ENCODE measurements around the gene OR2G6.
"Not testable (repeated sequence)": the region's sequence is repeated elsewhere in the genome, so short reads cannot be mapped to it uniquely, and the experiment has no call there.

The OR2G6 gene

DNA sequence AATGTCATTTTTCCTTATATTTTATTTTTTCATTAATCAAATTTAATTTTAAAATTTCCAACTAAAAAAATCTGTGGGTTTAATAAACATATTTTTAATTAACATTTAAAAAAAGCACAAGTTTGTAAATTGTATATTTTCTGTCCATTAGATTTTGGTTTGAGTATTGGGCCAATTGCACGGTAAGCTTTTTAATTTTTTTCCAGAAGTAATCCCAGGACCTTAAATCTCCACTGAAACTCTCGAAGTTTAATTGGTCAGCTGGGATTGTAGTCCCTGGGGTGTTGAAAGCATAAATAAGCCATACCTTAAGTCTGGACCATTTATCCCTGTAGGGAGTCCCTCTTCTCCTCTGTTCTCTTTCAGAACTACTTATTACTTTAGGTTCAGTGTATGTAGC lies at the start of gene OR2G6:
OR2G6 (plus strand) TSS at position 301 of the 400 bp plus-strand sequence. CDS start 13,574 bp downstream, outside the sequence.
- not testable (repeated sequence) for DNase-seq (ENCODE audit: low read depth)

DNA sequence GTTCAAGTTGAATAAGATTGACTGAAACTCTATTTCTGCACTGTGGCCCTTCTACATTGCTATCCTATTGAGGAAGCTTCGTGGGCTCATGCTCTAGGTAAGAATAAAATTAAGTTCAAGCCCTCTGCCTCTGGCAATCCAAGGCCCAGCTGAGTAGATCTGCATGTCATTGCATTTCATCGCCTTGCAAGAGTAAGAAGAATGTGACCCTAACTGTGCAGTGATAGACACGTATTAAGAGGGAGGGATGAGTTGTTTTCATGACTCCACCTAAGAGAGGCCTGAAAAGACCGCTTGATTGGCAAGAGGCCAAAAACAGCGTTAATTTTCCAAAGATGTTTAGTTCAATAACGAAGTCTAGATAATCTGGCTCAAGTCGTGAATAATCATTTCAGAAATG lies 48.8 kb upstream of the OR2G6 start:
- DNase-seq (ENCODE audit: low read depth) = not testable (repeated sequence)

DNA sequence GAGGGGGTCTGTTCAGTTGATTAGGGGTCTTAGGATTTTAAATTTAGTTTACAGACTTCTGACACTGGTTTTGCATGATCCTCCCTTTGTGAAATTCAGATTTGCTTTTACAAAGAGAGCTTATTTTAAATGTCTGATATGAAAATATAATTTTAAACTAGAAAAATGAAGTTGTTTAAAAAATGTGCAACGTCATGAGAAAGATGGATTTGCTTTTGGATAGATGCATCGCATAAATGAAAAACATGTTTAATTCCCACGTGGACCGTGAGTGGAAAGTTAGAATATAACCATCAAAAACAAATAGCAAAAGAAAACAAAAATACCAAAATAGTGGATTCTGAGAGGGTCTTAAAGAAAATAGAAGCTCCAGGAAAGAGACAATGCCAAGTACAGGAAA lies 36.7 kb upstream of the OR2G6 start:
- DNase-seq (ENCODE audit: low read depth) = no peak

DNA sequence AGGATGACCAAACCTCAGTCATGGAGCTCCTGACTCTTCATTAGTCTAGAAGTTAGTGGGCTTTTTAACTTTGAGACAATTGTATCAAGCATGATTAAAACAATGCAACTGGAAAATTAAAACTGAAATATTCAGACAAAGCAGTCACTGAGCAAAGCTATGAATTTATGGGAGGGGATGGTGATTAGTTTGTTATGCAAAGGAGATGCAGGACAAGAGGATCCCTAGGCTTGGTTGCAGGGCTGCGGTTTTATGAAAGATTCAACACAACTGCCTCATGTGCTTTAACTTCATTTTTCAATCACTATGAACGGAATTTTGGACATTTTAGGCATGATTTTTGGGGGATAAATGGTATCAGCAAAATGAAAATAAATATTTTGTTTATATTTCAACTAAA lies 35.8 kb upstream of the OR2G6 start:
- not testable (repeated sequence) for DNase-seq (ENCODE audit: low read depth)

DNA sequence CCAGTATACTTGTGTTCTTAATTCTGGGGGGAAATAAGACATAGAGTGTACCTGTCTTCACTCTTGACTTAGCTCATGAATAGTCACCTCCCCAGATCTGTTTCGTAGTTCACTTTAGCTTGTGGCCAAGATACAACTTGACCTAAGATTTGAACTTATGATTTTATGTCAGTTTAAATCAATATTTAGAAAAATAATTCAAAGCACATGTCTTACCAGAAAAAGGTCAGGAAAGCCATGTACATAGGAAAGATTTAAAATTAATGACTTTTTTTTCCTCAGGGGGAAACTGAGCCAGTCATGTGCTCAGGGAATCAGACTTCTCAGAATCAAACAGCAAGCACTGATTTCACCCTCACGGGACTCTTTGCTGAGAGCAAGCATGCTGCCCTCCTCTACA lies 34.8 kb upstream of the OR2G6 start, which contains the start of gene OR2T3:
OR2T3 (plus strand) TSS at position 301 of the 400 bp plus-strand sequence; CDS start at position 301, 0 bp downstream.
- DNase-seq (ENCODE audit: low read depth) = not testable (repeated sequence)

DNA sequence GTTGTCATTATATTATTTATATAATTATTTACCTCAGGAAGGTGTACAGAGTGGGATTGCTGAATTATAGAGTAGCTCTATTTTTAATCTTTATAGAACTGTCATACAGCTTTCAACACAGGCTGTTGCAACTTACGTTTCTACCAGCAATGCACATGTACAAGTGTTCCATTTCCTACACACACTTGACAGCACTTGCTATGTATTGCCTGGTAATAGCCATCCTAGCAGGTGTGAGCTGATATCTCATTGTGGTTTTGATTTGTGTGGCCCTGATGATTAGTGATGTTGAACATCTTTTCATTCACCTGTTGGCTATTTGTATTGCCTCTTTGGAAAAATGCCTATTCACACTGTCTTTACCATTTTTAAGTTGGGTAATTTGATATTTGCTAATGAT lies 32.2 kb upstream of the OR2G6 start:
- not testable (repeated sequence) for DNase-seq (ENCODE audit: low read depth)

DNA sequence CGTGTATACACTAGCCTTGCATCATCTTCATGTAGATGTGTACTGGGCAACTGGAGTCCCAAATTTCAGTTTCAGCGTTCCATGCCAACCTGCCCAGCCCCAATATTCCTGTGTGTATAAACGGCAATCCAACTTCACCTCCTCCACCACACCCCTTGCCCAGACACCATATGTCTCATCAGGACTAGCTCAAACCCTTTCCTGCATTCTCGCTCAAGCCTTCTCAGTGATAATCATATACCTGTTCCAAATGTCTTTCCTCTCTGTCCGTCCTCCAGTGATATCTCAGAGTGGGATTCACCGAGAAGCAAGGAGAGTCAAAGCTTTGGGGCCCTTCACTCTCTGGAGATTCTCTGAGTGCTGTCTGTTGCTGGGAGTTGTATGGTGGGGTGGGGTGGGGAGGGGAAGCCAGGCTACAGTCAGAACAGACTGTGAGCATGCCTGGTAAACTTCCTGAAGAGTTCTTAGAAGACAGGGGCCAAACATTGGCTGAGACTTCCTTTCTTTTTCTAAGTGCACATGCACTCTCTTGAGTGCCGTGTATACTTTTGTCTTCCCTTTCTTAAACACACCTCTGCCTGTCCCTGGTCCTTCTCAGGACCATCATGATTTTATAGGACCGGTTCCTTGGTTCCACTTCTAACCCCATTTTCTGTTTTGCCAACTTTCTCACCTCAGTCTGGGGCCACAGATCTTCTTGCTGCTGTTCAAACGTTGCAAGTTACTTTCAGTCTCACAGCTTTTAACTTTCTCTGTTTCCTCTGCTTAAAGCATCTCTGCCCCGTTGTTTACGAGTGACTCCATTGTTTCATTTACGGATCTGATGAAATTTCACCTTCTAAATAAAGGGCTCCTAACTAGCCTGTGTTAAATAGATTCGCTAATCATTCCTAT lies 25.9 kb upstream of the OR2G6 start:
- not testable (repeated sequence) for DNase-seq (ENCODE audit: low read depth)

DNA sequence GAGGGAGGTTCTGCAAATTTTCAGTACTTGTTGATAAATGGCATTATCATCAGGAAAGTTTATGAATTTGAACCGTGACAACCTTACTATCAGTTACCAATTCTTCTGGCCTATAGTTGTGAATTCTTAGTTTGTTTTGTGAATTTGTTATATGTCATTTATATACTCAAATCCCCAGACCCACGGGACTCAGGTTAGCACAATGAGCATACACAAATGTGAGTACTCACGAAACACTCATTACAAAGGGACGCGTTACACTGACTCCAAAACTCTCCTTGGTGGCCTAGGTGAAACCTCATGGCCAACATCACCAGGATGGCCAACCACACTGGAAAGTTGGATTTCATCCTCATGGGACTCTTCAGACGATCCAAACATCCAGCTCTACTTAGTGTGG lies 19.6 kb upstream of the OR2G6 start, which contains the start of gene OR2T5:
OR2T5 (plus strand) TSS at position 301 of the 400 bp plus-strand sequence; CDS start at position 301, 0 bp downstream.
- not testable (repeated sequence) for DNase-seq (ENCODE audit: low read depth)

DNA sequence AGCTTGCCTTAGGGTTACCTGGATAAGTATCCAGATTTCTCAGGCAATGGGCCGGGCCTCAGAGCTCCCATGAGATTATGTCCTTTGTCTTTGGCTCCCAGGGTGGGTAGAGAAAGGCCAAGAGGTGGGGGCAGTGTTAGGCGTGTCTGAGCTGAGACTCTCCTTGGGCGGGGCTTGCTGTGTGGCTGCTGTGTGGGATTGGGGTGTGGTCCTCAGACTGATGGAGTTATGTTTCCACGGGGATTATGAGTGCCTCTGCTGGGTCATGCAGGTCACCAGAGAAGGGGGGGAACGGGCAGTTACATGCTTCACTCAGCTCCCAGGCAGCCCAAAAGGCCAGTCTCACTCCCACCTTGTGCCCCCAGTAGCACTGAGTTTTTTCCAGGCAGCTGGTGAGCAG lies 11.2 kb upstream of the OR2G6 start:
- not testable (repeated sequence) for DNase-seq (ENCODE audit: low read depth)

DNA sequence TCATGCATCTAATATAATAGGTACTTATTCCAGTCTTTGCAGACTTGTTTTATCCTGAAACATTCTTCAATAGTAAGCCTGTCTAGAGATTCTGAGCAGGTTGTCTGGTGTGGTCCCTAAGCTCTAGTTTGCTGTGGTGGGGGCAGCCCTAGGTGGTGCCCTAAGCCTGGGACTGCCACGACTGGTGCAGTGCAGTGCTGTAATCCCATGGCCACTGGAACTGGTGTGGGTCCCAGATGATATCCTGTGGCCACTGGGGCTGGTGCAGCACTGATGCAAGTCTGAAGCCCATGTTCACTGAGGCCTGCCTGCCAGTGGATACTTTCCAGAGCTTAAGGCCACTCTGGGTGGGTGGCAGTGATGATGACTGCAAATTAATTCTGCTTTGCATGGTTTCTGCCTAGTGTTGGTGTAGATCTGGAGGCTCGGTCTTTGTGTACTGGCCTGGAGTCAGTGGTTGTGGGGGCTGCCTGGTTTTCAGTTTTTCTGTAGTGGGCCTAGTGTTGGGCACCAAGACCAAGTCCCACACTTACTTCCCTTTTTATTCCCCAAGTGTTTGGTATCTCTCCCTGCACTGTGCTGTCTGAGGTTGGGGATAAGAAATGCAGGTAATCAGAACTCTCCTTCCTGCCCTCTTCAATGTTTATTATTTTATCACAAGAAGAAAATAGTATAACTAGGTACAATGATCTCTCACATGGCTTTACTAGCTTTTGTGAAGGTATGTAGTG lies 7.4 kb upstream of the OR2G6 start:
- DNase-seq (ENCODE audit: low read depth) = not testable (repeated sequence)

DNA sequence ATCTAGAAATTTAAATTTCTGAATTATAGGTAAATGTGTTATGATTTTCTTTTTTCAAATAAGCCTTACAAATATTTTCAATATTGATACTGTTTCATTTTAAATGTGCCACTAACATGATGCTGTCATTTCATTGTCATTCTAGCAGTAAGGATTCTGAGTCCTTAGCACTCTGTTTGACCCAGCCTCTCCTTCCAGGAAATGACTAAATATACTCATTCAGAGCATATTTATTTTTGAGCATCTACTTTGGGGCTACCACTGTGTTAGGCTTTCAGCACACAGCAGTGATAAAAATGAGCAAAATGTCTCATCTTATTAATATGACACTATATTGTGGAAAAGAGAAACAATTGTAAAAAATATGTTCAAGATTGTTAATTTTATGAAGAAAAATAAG lies 2.3 kb downstream of the OR2G6 start:
- not testable (repeated sequence) for DNase-seq (ENCODE audit: low read depth)

DNA sequence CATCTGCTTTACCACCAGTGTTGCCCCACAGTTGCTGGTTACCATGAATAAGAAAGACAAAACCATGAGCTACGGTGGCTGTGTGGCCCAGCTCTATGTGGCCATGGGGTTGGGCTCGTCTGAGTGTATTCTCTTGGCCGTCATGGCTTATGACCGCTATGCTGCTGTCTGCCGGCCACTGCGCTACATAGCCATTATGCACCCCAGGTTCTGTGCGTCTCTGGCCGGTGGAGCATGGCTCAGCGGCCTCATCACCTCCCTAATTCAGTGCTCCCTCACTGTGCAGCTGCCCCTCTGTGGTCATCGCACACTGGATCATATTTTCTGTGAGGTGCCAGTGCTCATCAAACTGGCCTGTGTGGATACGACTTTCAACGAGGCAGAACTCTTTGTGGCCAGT lies 14.0 kb downstream of the OR2G6 start:
- no peak for DNase-seq (ENCODE audit: low read depth)

DNA sequence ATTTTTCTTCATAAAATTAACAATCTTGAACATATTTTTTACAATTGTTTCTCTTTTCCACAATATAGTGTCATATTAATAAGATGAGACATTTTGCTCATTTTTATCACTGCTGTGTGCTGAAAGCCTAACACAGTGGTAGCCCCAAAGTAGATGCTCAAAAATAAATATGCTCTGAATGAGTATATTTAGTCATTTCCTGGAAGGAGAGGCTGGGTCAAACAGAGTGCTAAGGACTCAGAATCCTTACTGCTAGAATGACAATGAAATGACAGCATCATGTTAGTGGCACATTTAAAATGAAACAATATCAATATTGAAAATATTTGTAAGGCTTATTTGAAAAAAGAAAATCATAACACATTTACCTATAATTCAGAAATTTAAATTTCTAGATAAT lies 29.6 kb downstream of the OR2G6 start:
- DNase-seq (ENCODE audit: low read depth) = not testable (repeated sequence)

DNA sequence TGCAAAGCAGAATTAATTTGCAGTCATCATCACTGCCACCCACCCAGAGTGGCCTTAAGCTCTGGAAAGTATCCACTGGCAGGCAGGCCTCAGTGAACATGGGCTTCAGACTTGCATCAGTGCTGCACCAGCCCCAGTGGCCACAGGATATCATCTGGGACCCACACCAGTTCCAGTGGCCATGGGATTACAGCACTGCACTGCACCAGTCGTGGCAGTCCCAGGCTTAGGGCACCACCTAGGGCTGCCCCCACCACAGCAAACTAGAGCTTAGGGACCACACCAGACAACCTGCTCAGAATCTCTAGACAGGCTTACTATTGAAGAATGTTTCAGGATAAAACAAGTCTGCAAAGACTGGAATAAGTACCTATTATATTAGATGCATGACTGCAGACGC lies 39.5 kb downstream of the OR2G6 start:
- DNase-seq (ENCODE audit: low read depth) = not testable (repeated sequence)

DNA sequence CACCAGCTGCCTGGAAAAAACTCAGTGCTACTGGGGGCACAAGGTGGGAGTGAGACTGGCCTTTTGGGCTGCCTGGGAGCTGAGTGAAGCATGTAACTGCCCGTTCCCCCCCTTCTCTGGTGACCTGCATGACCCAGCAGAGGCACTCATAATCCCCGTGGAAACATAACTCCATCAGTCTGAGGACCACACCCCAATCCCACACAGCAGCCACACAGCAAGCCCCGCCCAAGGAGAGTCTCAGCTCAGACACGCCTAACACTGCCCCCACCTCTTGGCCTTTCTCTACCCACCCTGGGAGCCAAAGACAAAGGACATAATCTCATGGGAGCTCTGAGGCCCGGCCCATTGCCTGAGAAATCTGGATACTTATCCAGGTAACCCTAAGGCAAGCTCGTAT lies 43.2 kb downstream of the OR2G6 start:
- DNase-seq (ENCODE audit: low read depth) = not testable (repeated sequence)

DNA sequence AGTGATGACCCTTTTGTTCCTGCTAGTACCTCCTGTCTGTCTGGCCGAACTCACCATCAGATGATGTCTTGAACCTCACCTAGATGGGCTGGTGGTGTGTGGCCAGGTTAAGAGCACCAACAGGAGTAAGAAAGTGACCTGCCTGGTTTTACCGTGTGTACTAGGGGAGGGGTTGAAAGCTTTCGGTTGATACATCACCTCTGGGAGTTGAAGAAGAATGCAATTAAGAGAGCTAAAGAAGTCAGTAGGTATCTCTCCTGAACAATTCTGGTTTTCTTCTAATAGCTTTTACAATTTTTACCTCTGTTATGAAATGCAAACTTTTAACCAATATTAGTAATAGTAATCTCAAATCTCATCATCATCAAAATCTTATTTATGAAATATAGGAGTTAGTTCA lies 54.8 kb downstream of the OR2G6 start, which contains the start of gene OR2T29:
OR2T29 (minus strand) TSS at position 101 of the 400 bp plus-strand sequence. CDS start 3,281 bp downstream, outside the sequence.
- not testable (repeated sequence) for DNase-seq (ENCODE audit: low read depth)

DNA sequence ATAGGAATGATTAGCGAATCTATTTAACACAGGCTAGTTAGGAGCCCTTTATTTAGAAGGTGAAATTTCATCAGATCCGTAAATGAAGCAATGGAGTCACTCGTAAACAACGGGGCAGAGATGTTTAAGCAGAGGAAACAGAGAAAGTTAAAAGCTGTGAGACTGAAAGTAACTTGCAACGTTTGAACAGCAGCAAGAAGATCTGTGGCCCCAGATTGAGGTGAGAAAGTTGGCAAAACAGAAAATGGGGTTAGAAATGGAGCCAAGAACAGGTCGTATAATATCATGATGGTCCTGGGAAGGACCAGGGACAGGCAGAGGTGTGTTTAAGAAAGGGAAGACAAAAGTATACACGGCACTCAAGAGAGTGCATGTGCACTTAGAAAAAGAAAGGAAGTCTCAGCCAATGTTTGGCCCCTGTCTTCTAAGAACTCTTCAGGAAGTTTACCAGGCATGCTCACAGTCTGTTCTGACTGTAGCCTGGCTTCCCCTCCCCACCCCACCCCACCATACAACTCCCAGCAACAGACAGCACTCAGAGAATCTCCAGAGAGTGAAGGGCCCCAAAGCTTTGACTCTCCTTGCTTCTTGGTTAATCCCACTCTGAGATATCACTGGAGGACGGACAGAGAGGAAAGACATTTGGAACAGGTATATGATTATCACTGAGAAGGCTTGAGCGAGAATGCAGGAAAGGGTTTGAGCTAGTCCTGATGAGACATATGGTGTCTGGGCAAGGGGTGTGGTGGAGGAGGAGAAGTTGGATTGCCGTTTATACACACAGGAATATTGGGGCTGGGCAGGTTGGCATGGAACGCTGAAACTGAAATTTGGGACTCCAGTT lies 57.9 kb downstream of the OR2G6 start:
- DNase-seq (ENCODE audit: low read depth) = not testable (repeated sequence)

DNA sequence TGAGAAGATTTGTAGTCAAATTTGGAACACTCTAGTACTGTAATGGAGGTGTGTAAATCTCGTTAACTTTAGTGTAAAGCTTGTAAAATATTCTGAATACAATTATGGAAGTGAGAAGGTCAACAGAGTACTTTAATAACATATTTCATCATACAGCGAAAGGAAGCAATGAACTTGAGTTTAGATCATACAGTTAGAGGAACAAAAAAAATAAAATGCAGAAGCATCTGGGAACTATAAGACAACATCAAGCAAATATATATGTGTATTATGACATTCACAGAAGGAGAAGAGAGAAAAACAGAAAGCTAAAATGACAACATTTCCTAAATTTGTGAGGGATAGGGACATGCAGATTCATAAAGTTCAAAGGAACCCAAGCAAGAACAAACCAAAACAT lies 61.2 kb downstream of the OR2G6 start:
- not testable (repeated sequence) for DNase-seq (ENCODE audit: low read depth)

DNA sequence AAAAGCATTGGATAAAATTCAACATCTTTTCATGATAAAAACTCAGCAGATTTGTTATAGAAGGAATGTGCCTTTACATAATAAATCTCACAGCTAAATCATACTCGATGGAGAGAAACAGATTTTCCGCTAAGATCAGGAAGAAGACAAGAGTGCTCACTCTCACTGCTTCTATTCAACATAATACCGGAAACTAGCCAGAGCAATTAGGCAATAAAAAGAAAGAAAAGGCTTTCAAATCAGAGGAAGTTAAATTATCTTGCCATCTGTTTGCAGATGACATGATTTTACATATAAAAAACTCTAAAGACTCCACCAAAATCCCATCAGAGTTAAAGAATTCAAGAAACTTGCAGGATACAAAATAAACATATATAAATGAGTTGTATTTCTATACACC lies 62.9 kb downstream of the OR2G6 start:
- DNase-seq (ENCODE audit: low read depth) = not testable (repeated sequence)

DNA sequence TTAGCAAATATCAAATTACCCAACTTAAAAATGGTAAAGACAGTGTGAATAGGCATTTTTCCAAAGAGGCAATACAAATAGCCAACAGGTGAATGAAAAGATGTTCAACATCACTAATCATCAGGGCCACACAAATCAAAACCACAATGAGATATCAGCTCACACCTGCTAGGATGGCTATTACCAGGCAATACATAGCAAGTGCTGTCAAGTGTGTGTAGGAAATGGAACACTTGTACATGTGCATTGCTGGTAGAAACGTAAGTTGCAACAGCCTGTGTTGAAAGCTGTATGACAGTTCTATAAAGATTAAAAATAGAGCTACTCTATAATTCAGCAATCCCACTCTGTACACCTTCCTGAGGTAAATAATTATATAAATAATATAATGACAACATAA lies 64.2 kb downstream of the OR2G6 start:
- DNase-seq (ENCODE audit: low read depth) = not testable (repeated sequence)

DNA sequence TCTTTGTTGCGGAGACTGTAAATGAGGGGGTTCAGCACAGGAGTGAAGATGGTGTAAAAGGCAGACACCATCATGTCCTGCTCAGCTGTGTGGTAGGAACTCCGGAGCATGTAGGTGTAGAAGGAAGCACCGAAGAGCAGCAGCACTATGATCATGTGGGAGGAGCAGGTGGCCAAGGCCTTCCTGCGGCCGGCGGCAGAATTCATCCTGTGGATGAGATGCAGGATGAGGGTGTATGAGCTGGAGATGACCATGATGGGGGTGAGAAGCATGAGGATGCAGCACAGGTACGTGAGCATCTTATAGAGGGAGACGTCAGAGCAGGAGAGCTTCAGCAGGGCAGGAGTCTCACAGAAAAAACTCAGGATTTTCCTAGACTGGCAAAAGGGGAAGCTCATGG lies 66.0 kb downstream of the OR2G6 start:
- not testable (repeated sequence) for DNase-seq (ENCODE audit: low read depth)

DNA sequence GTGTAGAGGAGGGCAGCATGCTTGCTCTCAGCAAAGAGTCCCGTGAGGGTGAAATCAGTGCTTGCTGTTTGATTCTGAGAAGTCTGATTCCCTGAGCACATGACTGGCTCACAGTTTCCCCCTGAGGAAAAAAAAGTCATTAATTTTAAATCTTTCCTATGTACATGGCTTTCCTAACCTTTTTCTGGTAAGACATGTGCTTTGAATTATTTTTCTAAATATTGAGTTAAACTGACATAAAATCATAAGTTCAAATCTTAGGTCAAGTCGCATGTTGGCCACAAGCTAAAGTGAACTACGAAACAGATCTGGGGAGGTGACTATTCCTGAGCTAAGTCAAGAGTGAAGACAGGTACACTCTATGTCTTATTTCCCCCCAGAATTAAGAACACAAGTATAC lies 66.8 kb downstream of the OR2G6 start, which contains the start of gene OR2T34:
OR2T34 (minus strand) TSS at position 101 of the 400 bp plus-strand sequence; CDS start at position 101, 0 bp downstream.
- not testable (repeated sequence) for DNase-seq (ENCODE audit: low read depth)

Measured in fibroblast of gingiva (primary cell).